ENCODE data around the gene CDH13.
"Not testable (repeated sequence)": the region's sequence is repeated elsewhere in the genome, so short reads cannot be mapped to it uniquely, and the experiment has no call there.

Gene CDH13

GRCh38 chr16:82899731-82900450 lies 273.1 kb downstream of the CDH13 start:
- no peak for DNase-seq

- no peak for DNase-seq
Observed at GRCh38 chr16:82900559-82900958, 273.8 kb downstream of the CDH13 start.

- DNase-seq, result no peak
Observed at GRCh38 chr16:82911925-82912324, 285.2 kb downstream of the CDH13 start.

- no peak for DNase-seq
Observed at GRCh38 chr16:82915139-82915824, 288.5 kb downstream of the CDH13 start.

GRCh38 chr16:82917886-82918595 lies 291.3 kb downstream of the CDH13 start:
- no peak for DNase-seq

- DNase-seq, result no peak
Observed at GRCh38 chr16:82924075-82924854, 297.5 kb downstream of the CDH13 start.

- no peak for DNase-seq
Observed at GRCh38 chr16:82926500-82926899, 299.7 kb downstream of the CDH13 start.

- not testable (repeated sequence) for DNase-seq
Observed at GRCh38 chr16:82933933-82934332, 307.2 kb downstream of the CDH13 start.

- no peak for DNase-seq
Observed at GRCh38 chr16:82935766-82936165, 309.0 kb downstream of the CDH13 start.

GRCh38 chr16:82936941-82937551 lies 310.3 kb downstream of the CDH13 start:
- no peak for DNase-seq

- DNase-seq, result no peak
Observed at GRCh38 chr16:82937926-82938520, 311.3 kb downstream of the CDH13 start.

- DNase-seq, result no peak
Observed at GRCh38 chr16:82943371-82943770, 316.6 kb downstream of the CDH13 start.

- DNase-seq, result no peak
Observed at GRCh38 chr16:82945420-82946101, 318.8 kb downstream of the CDH13 start.

GRCh38 chr16:82947698-82948097 lies 320.9 kb downstream of the CDH13 start:
- no peak for DNase-seq

GRCh38 chr16:82949016-82949415 lies 322.2 kb downstream of the CDH13 start:
- DNase-seq, result no peak

GRCh38 chr16:82953517-82953916 lies 326.7 kb downstream of the CDH13 start:
- no peak for DNase-seq

- DNase-seq, result no peak
Observed at GRCh38 chr16:82954224-82954929, 327.6 kb downstream of the CDH13 start.

- DNase-seq, result no peak
Observed at GRCh38 chr16:82955741-82956348, 329.1 kb downstream of the CDH13 start.

- DNase-seq, result no peak
Observed at GRCh38 chr16:82957212-82957611, 330.4 kb downstream of the CDH13 start.

GRCh38 chr16:82960918-82961317 lies 334.1 kb downstream of the CDH13 start:
- no peak for DNase-seq

GRCh38 chr16:82963653-82964052 lies 336.9 kb downstream of the CDH13 start:
- DNase-seq, result no peak

All from NCI-H510A (cell line).